Activated CD4-positive, alpha-beta T cell treated with anti-CD3 and anti-CD28 coated beads, Interleukin-2, amount 50 U/mL, for 24 hours (primary cell): ENCODE measurements around the gene COL23A1.

Experiments used
- DNase-seq, 2 donors: peaks; one replicate each; pipeline ENCODE4 v3.0.0-alpha.2; 2020; ENCODE audit warnings: low read depth in 1 of 2, low spot score in 1 of 2

Gene COL23A1

DNA sequence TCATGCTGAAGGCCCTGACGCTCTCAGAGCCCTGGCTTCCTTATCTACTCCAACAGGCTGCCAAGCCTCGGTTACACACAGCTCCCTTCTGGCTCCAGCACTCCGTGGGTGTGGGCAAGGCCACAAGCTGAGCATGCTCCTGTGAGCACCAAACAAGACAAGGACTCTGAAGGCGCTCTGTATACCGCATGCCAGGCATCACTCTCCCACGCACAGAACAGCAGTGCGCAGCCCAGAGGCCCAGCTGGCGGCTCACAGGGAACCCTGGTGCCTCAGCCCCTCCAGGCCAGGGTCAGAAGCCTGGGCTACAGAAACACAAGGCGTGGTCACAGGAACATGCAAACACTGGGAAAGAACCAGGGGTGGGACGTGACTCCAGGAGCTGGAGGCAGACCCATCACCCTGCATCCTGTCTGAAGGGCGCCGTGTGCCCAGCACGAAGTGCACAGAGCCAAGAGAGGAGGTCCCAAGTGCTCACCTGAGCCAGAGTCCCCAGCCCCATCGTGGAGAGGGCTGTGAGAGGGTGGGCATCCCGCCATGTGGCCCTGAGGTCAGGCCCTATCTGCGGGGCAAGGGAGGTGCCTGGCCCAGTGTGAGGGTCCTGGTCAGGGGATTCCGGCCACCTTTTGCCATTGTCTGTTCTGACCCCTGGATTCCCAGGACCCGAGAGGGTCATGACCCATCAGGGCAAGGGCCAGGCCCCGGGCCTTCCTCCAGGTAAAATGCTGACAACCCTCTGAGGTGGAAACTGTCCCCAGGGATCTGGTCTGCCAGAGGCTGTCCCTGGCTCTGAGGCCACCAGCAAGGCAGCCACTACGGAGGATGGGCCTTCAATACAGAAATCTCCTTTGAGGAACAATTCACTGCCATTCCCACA lies 54.7 kb downstream of the COL23A1 start:
- DNase-seq = no peak

- no peak for DNase-seq
Measured at GRCh38 chr5:178533136-178533535, 57.1 kb downstream of the COL23A1 start.

DNA sequence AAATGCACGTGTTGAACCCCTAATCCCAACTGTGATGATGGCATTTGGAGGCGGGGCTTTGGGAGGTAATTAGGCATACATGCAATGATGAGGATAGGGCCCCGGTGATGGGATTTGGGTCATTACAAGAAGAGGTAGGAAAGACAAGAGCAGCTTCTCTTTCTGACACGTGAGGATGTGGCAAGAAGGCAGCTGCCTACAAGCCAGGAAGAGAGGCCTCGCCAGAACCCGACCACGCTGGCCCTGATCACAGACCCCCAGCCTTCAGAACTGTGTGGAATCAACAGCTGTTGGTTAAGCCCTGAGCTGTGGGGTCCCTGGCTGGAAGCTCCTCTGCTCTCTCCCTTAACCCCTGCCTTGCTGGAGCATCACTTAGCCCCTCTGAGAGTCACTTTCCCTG lies 57.5 kb downstream of the COL23A1 start:
- DNase-seq = no peak

- DNase-seq = no peak
Measured at GRCh38 chr5:178532236-178532635, 58.0 kb downstream of the COL23A1 start.

DNA sequence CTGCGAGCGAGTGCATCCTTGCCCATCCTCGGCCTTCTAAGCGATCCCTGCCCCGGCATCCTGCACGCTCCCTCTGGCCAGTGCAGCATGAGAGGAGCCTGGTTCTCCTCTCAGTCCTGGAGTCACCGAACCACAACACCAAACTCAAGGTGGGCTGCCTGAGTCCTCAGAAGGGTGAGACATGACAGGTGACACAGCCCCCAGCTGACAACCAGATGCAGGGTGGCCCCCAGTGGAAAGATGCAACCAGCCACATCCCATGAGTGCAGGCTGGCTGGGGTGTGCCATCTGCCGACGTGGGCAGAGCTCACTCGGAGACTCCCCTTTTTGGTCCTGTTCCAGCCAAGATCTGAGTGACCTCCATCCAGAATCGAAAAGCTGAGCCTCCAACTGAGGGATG lies 58.4 kb downstream of the COL23A1 start:
- DNase-seq = no peak

DNA sequence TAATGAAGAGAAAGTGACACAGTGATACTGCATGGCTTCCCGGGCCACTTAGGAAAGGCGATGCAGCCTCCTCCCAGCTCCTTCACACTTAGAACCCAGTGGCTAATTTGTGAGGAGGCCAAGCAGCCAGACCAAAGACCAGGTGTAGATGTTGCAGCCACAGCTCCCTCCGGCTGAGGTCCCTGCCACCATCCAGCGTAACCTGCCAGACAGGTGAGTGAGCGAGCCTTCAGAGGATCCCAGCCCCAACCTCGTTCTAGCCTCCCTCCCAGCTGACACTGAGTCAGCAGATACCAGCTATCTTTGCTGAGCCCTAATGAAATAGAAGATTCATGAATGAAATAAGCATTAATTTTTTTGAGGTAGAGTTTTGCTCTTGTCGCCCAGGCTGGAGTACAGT lies 59.7 kb downstream of the COL23A1 start:
- no peak for DNase-seq

DNA sequence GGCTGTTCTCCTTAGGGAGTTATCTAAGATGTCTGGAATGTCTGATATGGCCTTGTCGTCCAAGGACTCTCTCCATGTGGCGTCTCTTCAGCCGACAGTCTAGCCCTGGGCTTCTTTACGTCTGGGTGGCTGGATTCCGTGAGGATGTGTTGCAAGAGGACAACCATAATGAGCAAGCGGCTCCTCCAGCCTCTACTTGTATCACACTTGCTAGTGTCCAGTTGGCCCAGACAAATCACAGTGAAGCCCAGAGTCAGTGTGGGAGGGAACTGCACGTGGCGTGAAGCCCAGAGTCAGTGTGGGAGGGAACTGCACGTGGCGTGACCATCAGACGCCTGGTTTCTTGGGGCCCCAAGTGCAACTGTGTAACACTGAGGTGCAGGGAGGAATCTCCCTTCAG lies 61.1 kb downstream of the COL23A1 start:
- DNase-seq = no peak

- no peak for DNase-seq
Measured at GRCh38 chr5:178527458-178528307, 62.5 kb downstream of the COL23A1 start.

GRCh38 chr5:178526773-178527457 lies 63.3 kb downstream of the COL23A1 start:
- DNase-seq = no peak

DNA sequence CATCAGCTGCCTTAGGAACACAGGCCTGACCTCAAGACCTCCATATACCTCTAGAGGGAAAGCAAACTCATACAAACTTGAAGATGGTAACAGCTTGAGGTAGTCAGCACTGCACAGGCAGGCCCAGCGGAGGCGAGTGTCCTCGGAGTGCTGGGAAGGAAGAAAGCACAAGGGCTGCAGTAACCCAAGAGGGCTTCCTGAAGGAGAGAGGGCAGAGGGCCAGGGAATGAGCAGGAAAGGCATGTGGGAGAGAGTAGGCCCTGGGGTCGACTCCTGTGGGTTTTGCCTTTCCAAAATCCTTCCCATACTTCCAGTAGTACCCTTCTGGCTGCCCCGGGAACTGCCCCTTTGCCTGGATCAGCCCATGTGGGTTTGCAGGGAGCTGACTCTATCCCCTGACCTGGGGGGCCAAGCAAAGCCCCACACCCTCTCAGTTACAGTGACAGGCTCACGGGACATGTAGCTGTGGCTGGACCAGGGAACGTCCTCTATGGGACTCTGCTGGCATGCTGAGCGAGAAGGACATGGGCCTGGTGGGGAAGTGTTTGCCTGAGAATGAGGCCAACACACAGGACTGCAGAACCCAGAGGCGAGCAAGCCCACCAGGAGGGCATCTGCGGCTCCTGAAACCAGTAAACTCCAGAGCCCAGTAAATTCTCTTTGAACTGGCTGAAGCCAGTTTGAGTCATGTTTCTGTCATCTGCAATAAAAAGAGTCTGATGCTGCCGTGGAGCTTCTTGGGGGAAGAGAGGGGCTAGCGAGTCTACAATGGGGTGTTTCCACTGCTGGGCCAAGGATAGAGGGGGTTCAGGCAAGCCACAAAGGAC lies 64.1 kb downstream of the COL23A1 start:
- DNase-seq = no peak

DNA sequence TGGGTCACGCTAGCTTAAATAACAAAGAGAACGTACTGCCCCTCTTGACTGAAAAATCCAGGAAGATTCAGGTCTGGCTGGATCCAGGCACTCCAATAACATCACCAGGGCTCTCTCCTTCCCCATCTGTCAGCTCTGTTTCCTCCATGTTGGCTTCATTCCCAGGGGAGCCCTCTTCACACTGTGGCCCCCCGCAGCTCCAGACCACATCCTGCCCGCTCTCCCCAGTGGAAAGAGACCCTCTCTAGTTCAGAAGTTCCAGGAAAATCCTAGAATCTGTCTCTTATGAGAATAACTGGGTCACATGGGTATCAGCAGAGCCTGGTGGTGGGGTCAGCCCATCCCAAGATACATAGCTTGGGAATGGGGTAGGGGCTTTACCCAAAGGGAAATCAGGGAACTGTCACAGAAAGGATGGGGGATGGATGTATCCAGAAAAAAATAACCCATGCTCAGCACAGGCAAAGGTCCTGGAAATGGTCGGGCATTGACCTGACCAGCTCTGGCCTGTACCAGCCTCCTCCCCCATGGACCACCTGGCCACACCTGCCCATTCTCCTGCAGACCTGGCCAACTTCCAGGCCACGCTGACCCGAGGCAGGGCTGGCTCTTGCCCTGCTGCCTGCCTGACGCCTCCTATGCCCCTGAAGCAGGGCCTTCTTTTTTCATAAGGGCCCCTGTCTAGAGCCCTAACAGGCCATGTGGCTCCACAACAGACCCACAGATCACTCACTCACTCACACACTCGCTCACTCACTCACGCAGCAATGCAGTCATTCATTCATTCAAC lies 65.9 kb downstream of the COL23A1 start:
- DNase-seq = no peak

DNA sequence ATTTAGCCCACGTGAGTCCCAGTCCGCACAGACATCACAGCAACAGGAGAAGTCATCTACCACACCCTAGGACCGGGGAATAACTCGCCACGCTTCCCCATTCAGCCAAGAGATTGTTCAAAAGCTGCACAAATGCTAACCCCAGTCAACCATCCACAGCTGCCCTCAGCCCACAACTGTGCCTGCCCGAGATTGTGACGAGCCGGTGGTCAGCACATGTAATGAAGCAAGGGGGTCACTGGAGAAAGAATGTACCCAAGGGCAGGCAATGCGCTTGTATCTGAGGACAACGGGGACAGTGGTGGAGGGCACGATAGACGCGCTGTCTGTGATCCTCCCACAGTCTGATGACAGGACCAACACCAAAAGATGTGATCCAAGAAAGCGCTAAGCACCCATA lies 67.8 kb downstream of the COL23A1 start:
- DNase-seq = no peak

DNA sequence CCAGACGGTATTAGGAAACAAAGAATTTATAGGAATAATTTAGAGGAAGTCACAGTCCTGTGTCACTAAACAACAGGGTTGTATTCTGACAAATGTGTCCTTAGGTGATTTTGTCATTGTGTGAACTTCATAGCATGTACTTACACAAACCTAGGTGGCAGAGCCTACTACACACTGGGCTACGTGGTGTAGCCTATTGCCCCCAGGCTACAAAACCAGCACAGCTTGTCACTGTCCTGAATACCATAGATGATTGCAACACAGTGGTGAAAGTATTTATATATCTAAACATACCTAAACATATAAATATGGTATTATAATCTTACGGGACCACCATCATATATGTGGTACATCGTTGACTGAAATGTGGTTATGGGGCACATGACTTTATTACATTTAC lies 69.3 kb downstream of the COL23A1 start:
- DNase-seq = no peak

GRCh38 chr5:178519804-178520203 lies 70.4 kb downstream of the COL23A1 start:
- DNase-seq = no peak

DNA sequence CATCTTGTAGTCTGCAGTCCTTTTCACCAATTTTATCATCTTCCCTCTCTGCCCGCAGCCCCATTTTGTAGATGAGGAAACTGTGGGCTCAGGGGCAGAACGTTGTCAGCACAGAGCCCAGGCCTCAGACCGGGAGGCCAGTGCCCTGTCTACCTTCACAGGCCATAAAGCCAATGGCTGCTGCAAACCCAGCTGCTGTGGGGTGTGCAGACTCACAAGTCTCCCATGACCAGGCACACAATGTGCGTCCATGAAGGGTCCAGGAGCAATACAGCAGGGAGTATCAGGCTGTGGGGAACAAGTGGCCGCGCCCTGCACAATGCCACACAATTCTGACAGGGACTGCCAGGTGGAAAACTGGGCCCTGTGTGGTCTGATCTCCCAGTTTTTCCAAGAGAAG lies 71.0 kb downstream of the COL23A1 start:
- DNase-seq = no peak

DNA sequence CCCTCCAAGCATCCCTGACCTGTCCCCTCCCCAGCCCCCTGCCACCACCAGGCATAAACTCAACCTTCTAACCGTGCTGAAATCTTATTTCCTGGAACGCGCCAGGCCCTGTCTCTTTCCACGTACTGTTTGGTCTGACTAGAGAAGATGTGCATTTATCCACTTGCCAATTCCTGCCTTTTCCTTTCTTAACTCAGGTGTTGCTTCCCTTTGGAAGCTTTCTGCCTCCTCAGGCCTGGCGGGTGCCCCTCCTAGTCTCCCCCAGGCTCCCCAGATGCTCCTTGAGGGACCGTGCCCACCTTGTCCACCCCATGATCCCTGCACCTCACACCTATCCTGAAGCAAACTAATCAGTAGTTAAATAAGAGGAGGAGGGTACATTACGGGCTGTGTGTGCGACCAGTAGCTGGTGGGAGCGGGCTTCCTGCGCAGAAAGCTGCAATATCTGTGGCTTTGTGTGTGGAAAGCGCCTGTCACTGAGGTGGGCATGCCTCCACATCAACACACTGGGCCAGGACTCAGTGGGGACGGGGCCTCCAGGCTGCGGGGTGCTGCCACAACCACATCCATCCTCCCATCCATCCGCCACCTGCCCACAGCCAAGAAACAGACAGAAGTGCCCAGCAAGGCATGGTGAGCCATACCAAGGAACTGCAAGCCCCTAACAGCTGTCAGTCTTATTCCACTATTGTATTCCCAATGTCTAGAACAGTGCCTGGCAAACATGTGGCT lies 73.5 kb downstream of the COL23A1 start:
- no peak for DNase-seq

GRCh38 chr5:178515776-178516503 lies 74.3 kb downstream of the COL23A1 start:
- no peak for DNase-seq

- no peak for DNase-seq
Measured at GRCh38 chr5:178514851-178515418, 75.3 kb downstream of the COL23A1 start.
